ENCODE data around the gene LRCH2. TPM values are rescaled to one million over a fixed set of nuclear protein-coding genes. Genes with fewer than 3 reads are reported as not detected.

LRCH2 gene
- total RNA-seq, 1 experiment from 2014 or later = 0.89 TPM

DNA sequence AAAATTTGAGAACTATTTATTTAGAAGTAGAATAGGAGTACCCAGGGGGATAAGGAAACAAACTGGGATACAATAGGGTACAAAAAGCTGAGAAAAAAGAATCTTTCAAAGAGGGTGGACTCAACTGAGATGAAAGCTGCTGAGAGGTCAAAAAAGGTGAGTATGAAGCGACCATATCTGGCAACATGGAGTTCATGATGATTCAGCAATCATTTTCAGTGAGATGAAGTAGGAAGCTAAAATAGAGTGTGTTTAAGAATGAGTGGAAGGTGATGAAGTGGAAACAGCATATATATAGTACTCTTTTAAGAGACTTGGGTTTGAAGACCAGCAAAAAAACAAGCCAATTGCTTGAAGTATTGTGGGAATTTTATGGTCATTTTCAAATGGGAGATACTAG lies 144.5 kb downstream of the LRCH2 start:
- no peaks in the 10 kb centered on the region for H3K36me3 ChIP-seq
- H3K4me1 ChIP-seq (replicated peaks) = no peaks in the 10 kb centered on the region
- H3K4me3 ChIP-seq = no peak overlapping the region
- no peak overlapping the region for H3K27ac ChIP-seq
- no peaks in the 10 kb centered on the region for H3K27me3 ChIP-seq (replicated peaks)
- DNase-seq (ENCODE audit: low read depth in 1 of 2, low spot score in 2 of 2) = no peak
- no peaks in the 10 kb centered on the region for H3K9me3 ChIP-seq (replicated peaks)

DNA sequence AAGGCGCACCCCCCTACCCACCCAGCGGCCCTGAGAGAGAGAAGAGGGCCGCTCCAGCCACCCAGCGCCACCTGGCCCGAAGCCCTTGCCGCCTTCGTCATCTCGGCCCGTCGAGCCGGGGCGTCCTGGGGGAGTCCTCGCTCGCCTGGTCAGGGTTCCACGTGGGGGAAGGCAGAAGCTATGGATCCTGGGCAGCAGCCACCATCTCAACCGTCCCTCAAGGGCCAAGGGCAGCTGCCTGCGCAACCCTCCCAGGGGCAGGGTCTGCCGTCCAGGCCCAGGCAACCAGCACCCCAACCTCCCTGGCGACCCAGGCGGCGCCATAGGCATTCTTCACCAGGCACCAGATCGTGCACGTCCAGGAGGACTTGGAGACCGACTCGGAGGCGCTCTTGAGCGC lies 165.0 kb downstream of the LRCH2 start:
- Histone ChIP-seq H3K27ac (no peak overlapping the region), H3K4me1 (replicated peaks) (no peaks in the 10 kb centered on the region), H3K36me3 (no peaks in the 10 kb centered on the region), H3K9me3 (replicated peaks) (no peaks in the 10 kb centered on the region), H3K4me3 (no peak overlapping the region), H3K27me3 (replicated peaks) (no peaks in the 10 kb centered on the region)
- no peak for DNase-seq (ENCODE audit: low read depth in 1 of 2, low spot score in 2 of 2)

GRCh38 chrX:115067812-115068211 lies 166.1 kb downstream of the LRCH2 start:
- Histone ChIP-seq H3K36me3 (no peaks in the 10 kb centered on the region), H3K9me3 (replicated peaks) (no peaks in the 10 kb centered on the region), H3K4me3 (no peak overlapping the region), H3K4me1 (replicated peaks) (no peaks in the 10 kb centered on the region), H3K27me3 (replicated peaks) (no peaks in the 10 kb centered on the region), H3K27ac (no peak overlapping the region)
- no peak for DNase-seq (ENCODE audit: low read depth in 1 of 2, low spot score in 2 of 2)

DNA sequence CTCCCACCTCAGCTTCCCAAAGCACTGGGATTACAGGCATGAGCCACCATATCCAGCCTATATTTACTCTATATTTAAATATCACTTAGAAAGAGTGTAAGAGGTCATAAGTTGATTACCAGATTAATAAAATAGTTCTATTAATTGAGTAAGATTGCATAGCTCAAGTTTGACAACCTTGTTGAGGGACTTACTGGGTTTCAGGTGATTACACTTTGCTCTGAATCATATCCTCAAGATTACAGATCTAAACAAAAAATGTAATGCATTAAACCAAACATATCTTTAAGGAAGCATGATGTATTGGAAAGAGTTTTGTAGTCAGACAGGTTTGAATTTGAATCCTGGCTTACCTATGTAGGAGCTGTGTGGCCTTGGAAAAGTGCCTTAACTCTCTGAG lies 168.6 kb downstream of the LRCH2 start:
- Histone ChIP-seq H3K9me3 (replicated peaks) (no peaks in the 10 kb centered on the region), H3K4me3 (no peak overlapping the region), H3K27ac (no peak overlapping the region), H3K27me3 (replicated peaks) (no peaks in the 10 kb centered on the region), H3K36me3 (no peaks in the 10 kb centered on the region), H3K4me1 (replicated peaks) (no peaks in the 10 kb centered on the region)
- DNase-seq (ENCODE audit: low read depth in 1 of 2, low spot score in 2 of 2) = no peak

Other genes with a start within 250 kb of the LRCH2 start
- gene IL13RA2, start 216.5 kb downstream of the LRCH2 start, total RNA-seq (2014; rRNA removed; shearing (Covaris generic)) = not detected in 2 replicates
- gene RBMXL3, start 44.7 kb downstream of the LRCH2 start, total RNA-seq (2014; rRNA removed; shearing (Covaris generic)) = not detected in 2 replicates
- not detected in 2 replicates for gene LUZP4, start 55.6 kb upstream of the LRCH2 start, total RNA-seq (2014; rRNA removed; shearing (Covaris generic))